CD4-positive, alpha-beta T cell treated with Interleukin-17A for 4 hours (primary cell): Measurements from ENCODE around the gene SH3RF1.

Experiments
- DNase-seq: peaks from one replicate; pipeline ENCODE4 v3.0.0-alpha.2; 2020; ENCODE audit warnings: mixed read lengths

The SH3RF1 gene

DNA sequence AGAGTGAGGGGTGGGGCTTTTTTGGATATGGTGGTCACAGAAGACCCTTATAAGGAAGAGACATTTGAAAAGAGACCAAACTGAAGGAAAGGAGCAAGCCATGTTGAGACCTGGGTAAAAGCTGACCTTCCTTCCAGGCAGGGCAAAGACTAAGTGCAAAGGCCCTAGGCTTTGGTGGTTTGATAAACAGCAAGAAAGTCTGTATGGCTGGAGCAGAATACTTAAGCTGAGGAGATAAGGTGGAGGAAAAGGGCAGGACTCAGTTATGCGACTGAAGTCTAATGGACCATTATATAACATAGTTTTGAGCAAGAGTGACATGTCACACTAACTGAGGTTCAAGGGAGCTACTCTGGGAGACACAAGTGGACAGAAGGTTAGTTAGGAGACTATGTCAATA, 20.0 kb downstream of the SH3RF1 start:
- DNase-seq: no peak

- no peak for DNase-seq
Observed at GRCh38 chr4:169249999-169250398, 20.8 kb downstream of the SH3RF1 start.

- DNase-seq: no peak
Observed at GRCh38 chr4:169249214-169249973, 21.4 kb downstream of the SH3RF1 start.

GRCh38 chr4:169248645-169249044, 22.1 kb downstream of the SH3RF1 start:
- no peak for DNase-seq

GRCh38 chr4:169246957-169247396, 23.8 kb downstream of the SH3RF1 start:
- no peak for DNase-seq

DNA sequence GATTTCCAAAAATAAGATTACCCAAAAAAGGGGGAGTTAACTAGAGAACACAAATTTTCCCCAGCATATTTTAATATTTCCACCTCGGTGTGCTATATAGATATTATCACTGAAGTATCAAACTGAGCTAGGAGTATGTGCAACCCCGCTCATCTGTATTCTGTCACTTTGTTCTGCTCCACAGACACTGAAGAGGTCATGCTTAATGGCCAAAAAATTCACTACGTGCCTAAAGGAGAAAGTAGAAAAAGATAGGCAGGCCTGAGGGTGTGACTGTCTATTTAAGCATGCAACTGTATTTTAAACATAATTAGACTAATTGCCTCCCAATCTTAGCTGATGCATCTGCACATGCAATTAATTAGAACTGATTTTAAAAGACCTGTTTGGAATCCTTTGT, 24.5 kb downstream of the SH3RF1 start:
- DNase-seq: no peak

DNA sequence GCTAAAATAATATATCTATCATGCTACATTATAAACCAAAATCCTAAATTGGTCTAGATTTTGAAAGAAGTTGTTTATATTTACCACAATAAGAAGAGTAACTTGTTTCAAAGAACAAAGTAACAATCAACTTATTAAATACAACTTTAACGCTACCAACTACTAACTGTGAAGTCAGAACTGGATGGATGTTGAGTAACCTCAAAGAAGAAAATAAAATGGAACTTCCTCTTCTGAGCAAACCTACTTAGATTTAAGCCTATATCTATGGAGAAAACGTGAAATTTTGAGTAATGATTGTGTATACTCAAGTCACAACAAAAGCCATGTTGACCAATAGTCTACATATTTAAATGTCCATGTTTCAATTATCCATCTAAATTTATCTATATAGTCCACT, 25.7 kb downstream of the SH3RF1 start:
- no peak for DNase-seq

DNA sequence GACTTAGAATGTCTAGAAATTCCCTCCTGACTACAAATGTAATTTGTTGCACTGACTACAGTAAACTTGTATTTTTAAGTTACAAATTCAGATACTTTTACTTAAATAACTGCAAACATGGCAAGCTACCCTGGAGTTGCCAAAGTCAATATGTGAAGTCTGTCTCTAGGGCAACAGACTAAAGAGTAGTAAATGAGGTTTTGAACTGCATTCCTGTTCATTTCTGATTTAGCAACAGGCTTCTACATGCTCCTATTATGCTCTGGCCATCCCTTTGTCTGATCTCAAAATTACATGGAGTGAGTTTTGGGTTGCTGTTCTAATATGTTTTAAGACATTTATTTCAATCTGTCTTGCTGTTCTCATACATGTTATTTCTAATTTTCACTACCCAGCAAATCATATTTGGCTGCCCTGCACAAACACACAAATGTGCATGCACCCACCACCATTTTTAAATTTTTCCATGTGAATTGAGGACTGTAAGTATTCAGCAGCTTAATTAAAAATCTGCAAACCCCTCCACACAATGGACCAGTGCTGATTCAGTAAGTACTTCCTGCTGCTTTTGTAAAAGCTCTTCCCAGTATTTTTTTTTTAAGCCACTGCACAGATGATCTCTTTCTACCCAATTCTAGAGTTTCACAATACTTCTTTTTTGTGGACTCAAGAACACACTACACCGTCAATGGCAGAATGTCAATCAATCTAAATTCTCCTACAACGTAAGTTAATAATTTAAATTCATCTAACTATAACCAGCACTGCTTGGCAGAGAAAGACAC, 26.7 kb downstream of the SH3RF1 start:
- no peak for DNase-seq

GRCh38 chr4:169241464-169241863, 29.3 kb downstream of the SH3RF1 start:
- DNase-seq: no peak

GRCh38 chr4:169239221-169239905, 31.4 kb downstream of the SH3RF1 start:
- no peak for DNase-seq

- DNase-seq: no peak
Observed at GRCh38 chr4:169238445-169238844, 32.3 kb downstream of the SH3RF1 start.

DNA sequence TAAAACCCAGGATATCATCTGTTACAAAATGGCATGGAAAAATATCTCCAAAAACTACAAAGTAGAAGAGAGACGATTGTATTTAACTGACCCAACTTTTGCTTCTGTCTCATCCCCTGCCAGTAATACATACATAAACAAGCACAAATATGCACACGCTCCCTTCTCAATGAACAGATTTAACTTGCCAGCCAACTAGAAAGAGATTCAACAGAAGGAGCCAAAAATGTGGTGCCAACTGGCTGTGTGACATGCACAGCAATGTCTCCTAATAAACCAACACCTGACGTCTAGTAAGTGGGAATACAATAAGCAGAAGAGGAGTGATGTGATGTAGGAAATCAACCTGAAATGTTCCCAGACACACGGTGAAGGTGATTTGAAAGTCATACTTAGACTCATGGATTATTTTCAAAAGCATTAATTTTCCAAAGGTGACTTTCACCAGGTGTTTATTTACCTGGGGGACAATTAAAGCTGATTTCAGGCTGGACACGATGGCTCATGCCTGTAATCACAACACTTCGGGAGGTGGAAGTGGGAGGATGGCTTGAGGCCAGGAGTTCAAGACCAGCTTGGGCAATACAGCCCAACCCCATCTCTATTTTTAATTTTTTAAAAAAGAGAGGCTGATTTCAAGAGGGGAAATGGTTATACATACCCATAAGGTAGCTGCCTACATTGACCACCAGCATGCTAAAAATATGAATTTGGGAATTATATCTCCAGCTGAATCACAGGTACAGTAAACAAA, 33.7 kb downstream of the SH3RF1 start:
- no peak for DNase-seq

- DNase-seq: no peak
Observed at GRCh38 chr4:169236078-169236477, 34.7 kb downstream of the SH3RF1 start.

DNA sequence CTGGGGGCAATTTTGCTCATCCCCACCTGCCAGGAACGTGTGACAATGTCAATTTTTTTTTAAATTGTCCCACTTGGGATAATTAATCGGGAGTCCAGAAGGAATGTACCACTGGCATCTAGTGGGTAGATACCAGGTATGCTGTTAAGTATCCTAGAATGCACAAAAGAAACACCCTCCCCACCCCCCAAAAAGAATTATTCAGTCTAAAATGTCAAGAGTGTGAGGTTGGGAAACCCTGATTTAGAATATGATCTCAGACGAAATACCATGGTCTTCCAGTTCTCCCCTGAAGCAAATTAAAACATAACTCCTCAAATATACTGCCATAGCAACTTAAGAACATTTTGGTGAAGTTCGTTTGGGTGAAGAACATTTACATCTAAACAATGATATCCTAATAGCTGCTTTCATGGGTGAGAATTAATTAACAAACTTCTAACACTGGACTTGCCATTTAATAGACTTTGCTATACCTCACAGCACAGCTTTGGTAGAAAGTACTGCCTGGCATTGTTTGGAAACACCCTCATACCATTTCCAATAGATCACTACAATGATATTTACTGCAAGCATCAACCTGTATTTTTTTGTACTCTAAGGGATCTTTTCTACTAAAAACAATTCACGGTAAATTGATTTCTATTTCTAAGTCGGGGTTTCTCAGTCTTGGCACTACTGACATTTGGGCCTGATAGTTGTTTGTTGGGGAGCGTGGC, 36.5 kb downstream of the SH3RF1 start:
- DNase-seq: no peak

- no peak for DNase-seq
Observed at GRCh38 chr4:169233691-169234090, 37.1 kb downstream of the SH3RF1 start.

DNA sequence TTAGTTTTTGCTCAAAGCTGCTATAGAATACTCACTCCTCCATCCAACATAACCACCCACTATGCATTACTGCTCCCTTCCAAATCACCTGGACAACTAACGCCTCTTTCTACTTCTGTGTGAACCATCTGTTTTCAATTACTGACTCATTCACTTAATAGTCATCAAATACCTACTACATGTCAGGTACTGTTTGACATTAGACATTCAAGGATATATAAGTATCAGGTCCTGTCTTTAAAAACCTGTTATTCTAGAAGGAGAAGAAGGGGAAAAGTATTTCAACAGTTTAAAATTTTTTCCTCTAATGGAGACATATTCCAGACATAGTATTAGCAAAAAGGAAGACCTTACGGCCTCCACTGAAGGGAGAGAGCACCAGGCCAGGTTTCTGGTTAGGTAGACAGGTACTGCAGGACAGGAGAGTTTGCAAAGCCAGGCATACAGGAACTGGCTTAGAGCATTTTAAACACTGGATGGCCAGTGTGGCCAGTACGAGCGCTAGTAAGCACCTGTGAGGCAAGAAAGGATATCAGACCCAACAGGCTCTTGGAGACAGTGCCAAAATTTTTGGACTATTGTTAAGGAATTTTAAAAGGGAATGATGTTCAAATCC, 39.0 kb downstream of the SH3RF1 start:
- DNase-seq: no peak

GRCh38 chr4:169229571-169230028, 41.2 kb downstream of the SH3RF1 start:
- no peak for DNase-seq

DNA sequence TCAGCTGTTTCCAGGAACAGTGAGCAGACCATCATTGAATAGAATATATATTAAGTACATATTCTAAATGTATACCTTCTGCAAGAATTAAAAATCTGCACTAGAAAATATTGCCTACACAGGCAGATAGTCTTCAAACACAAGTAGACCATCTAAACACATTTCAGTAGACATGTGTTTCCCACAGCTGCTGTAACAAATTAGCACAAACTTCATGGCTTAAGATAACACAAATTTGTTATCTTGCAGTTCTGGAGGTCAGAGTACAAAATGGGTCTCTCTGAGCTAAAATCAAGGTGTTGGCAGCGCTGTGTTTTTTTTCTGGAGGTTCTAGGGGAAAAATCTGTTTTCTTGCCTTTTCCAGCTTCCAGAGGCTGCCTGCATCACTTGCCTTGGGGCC, 42.7 kb downstream of the SH3RF1 start:
- DNase-seq: no peak

DNA sequence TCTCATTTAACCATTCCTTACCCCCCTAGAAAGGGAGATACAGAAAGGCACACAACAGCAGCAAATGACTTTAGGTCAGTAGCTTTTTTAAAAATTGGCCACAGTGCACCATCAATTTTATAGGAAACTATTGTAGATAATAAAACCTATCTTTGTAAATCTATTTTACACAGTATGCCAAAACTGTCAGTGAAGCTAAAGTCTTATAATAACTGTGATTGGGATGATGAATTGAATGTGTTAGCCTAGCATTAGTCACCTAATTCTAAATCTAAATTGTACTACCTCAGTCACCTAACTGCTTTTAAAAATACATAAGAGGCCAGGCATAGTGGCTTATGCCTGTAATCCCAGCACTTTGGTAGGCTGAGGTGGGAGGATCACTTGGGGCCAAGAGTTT, 44.2 kb downstream of the SH3RF1 start:
- no peak for DNase-seq

- no peak for DNase-seq
Observed at GRCh38 chr4:169225812-169226211, 44.9 kb downstream of the SH3RF1 start.

GRCh38 chr4:169225058-169225751, 45.6 kb downstream of the SH3RF1 start:
- DNase-seq: no peak
